ENCODE results near the gene USP48.

GRCh38 chr1:21822349-21822748, 39.4 kb upstream of the USP48 start:
- TF ChIP-seq MEIS1 (CRISPR knock-in tag; IDR thresholded peaks at IDR 0.05; ENCODE audit: borderline replicate concordance) (no peak), SPEN (CRISPR knock-in tag; IDR thresholded peaks at IDR 0.05; ENCODE audit: low read depth) (no peak)
